Hindlimb muscle (tissue), 1 donor: ENCODE measurements around the gene MRGPRD. TPM values are rescaled to one million over a fixed set of nuclear protein-coding genes. Genes with fewer than 3 reads are reported as not detected.

Experiments
- DNase-seq: peaks from one replicate; pipeline ENCODE4 v3.0.0-alpha.2; 2013
- polyA plus RNA-seq: library from polyadenylated mRNA; unstranded; fragments of 120-200 nt; gene quantifications from one replicate; pipeline ENCODE4 v1.2.1, GENCODE V29; 2013; ENCODE audit not compliant: insufficient read length

The MRGPRD gene
- polyA plus RNA-seq, 1 donor = not detected

DNA sequence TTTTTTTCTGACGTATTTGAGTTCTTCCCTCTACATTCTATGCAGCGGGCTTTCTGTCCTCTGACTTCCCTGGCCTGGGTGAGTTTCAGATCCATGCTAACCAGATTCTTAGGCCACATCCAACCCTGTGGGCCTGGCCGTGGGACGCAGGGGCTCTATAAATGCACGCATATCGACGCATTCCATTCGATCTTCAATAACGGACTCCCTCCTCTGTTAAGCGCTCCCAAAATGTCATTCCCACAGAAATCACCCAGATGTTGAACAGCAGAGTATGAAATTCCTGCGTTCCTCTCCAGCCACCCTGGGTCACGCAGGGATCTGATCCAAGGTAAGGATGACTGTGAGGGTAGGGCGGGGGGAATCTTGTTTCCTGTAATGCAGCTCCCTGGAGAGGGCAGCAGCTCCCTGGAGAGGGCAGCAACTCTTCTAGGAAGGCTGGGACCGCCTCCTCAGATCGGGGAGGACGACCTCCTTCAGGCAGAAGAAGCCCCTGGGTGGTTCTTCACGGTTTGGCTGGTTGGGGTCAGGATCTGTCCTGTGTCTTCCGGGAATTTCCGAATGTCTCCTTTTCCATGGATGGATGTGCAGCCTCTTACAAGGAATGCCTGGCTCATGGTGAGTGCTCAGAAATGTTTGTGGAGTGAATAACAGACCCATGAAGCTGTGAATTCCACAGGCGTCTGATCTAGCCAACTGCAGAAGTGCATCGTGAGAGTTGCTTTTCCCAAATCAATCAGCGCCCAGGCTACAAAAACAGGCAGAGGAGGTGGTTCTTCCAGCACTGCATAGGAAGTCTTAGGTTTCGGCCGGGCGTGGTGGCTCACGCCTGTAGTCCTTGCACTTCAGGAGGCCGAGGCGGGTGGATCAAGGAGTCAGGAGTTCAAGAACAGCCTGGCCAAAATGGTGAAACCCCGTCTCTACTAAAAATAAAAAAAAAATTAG, 12.2 kb downstream of the MRGPRD start:
- DNase-seq = no peak

DNA sequence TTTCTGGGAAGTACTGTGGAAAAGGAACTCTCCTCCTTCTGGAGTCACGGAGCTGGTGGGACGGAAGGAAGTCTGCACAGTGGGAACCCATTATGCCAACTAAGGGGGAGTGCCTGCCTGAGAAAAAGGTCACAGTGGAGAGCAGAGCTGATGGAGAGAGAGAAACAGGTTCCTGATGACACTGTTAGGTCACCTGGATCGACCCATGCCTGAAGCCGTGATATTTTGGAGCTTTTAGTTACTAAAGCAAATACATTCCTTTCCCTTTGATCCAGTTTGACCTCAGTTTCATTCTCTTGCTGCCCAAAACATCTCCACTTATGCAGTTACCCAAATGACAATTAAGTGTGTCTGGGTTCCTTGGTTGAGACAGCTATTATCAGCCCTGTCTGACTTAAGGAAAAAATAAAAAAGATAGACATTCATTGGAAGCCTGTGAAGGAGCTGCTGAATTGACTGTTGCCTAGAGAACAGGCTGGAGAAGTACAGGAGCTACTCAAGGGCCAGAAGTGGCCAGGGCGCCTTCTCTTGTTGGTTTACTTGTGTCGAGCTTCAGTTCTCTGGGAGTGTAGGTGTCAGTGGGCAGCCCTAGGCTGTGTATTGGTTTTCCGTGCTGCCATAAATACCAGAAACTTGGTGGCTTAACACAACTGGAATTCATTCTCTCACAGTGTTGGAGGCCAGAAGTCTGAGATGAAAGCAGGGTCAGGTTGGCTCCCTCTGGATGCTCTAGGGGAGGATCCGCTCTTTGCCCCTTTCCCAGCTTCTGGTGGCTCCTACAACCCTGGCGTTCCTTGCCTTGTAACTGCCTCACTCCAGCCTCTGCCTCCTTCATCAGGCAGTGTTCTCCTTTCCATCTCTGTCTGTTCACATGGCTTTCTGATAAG, 13.6 kb downstream of the MRGPRD start:
- no peak for DNase-seq

DNA sequence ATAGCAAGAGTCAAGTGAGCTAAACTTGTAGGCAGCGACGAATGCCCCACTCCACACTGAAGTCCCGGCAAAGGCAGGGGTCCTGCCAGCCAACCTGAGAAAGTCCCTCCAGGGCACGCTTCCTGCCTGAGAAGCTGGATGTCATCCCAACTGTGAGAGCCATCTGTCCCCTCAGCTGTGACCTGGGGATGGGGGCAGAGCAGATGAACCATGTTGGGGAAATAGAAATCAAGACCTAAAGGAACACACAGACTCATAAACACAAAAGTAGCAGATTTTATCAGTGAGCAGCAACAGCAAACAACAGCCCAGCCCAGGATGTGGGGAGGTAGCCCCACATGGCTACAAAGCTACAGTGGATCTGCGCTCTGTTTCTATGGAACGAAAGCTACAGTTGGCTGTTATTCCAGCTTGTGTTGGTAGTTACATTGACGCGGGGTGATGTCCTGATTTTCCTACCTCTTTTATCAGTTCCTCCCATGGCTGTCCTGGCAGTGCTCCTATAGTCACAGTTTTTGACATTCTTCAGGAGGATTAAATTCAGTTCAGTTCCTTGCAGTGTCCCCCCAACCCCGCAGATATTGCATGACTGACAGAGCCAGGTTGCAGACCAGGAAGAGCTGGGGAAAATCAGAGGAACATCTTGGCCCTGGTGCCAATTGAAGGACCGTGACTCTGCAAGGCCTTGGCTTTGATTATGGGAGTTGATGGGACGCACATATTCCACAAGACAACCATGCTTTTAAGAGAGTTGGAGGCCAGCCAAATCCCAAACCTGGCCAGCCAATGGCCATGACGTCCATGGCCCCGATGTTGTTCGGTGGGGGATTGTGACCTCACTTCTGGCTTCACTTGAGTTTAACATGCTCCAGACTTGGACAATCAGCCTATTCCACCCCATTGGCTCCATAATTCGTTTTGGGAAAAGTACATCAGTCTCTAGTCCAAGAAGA, 14.6 kb downstream of the MRGPRD start:
- DNase-seq = peak; percentile 79

DNA sequence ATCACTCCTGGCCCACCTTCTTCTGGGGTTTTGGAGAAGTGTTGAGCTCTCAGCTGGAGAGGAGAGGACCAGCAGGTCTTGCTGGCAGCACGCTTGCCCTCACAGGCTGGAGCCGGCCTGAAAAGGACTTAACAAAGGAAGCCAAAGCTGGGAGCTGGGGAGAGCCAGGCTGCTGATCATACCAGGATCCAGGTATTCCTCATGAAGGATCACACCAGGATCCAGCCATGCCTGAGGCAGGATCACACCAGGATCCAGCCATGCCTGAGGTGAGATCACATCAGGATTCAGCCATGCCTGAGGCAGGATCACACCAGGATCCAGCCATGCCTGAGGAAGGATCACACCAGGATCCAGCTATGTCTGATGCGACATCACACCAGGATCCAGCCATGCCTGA, 17.0 kb downstream of the MRGPRD start:
- DNase-seq = no peak

DNA sequence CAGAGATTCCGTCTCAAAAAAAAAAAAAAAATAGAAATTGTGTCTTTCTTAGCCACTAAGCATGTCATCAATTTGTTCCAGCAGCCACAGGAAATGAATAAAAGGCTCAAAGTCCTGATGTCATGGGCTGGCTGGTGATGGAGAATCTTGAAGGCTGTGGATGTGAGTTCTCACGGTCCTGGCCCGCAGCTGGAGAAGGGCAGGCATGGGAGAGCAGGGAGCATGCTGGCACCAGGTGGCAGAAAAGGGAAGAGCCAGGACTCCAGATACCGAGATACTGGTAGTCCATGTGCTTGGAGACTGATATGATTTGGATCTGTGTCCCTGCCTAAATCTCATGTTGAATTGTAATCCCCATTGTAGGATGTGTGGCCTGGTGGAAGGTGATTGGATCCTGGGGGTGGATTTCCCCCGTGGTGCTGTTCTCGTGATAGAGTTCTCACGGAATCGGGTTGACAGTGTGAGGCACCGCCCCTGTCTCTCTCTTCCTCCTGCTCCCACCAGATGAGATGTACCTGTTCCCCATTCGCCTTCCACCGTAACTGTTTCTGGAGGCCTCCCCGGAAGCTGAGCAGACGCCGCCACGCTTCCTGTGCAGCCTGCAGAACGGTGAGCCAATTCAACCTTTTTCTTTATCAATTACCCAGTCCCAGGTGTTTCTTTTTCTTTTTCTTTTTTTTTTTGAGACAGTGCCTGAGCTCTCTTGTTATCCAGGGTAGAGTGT, 18.1 kb downstream of the MRGPRD start:
- DNase-seq = no peak

DNA sequence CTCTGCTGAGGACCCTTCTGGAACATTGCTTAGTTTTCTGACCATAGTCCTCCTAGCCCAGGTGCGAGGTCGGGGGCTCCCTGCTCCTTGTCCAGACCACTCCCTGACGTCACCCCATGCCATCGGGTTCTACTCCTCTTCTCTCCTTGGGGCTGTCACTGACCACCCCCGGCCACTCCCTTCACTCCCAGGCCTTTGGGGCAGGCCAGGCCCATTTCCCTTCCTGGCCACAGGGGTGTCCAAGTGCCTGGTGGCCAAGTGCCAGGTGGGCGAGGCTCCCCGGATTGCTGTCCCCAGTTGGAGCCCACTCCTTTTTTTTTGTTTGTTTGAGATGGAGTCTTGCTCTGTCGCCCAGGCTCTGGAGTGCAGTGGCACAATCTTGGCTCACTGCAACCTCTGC, 19.5 kb downstream of the MRGPRD start:
- no peak for DNase-seq

DNA sequence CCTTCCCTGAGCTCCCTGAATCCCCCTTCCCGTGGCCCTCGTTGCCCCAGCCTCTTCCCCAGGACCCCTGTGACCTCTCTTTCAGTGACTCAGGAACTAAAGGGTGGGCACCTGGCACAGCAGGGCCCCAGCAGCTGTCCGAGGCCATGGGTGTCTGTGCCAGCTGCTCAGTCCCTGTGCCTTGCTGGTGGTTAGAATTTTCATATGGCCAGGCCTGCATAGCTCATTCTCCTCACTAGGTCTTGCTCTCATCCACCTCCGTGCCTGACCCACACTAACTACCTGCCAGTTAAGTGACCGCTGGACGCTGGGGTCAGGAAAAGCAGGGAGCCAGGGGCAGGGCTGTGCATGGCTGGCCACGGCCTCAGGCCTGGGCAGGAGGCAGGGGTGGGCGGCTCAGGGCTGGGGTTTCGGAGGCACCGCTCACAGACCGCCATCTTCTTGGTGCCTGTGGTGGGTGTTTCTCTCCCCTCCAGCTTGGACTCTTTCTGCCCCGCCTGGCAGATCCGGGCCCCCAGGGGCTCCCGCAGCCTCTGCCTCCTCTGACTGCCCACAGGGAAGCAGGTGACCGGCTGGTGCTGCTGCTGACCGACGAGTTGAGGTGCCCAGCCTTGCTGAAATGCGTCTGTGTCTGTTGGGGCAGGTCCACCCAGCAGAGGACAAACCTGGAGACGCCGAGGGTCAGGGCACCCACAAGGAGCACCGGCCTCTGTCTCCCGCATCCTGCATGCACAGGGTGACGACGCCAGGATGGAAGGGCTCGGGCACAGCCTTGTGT, 20.3 kb downstream of the MRGPRD start:
- no peak for DNase-seq

DNA sequence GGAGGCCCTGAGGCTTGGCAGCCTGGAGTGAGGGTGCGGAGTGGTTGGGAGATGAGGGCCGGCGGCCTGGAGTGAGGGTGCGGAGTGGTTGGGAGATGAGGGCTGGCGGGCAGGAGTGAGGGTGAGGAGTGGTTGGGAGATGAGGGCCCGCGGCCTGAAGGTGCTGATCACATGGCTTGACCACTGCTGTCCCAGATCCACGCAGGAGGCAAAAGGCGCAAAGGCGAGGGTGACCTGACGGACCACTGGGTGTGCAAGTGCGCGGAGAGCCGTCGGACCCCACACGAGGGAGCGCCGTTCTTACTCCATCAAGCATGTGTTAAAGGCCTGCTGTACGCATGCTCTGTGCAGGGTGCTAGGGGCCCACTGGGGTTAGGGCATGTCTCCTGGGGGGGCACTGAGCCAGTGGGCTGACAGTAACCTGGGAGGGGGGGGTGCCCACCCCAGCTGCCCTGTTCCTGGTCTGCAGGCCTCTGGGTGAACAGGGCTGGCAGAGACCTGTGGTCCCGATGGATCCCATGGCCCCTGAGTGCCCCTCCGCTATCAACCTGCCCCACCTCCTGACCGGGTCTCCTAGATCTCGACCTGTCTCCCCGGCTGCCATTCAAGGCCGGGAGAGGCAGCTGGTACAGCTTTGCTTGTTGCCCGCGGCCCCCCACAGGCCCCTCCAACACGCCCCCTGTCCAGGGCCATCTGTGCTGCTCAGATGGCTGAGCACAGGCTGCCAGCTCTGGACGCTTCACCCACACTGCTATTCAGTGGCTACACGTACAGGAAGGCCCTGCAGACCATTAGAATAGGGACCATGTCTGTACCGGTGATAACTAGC, 21.1 kb downstream of the MRGPRD start:
- DNase-seq = no peak

DNA sequence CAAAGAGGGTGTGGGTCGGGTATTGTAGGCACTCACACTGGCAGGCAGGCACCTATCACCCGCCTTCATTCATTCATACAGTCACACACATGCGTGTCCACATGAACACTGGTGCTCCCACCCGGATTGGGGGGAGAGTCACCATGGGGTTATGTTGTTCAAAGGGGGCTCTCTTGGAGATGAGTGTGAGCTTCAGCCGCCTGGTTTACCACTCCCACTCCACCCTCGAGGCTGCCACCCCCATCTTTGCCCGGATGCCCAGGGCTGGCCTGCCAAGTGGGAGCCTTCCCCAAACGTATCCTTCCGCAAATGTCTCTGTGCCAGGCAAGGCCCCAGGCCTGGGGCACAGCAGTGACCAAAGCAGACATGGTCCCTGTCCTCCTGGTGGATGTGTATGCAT, 22.6 kb downstream of the MRGPRD start:
- DNase-seq = no peak

DNA sequence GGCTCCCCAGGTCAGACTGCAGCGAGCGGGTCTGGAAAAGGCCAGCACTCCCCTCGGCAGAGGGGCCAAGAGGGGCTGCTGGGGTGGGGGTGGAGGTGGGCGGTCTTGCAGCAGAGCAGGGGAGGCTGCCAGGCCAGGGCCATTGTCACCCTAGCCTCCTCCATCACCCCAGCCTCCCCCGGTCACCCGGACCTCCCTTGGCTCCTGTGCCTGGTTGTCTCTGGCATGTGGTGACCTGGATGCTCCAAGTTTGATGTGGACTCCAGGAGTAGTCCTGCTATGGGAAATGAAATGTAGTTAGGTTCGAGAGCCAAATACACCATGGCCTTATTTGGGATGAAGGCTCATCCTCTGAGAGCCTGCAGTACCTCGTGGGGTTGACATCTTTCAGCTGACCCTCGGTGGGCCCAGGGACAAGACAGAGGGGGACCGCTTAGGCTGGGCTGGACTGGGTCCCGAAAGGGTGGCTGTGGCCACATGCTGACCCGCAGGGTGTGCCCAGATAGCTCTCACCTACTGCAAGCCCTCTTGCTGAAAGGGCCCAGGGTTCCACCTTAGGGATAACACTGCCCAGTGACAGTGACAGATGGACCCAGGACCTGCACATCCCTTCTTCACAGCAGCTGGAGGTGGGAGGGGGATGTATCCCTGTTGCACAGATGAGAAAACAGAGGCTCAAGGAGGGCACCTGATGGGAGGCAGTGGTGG, 24.1 kb downstream of the MRGPRD start:
- no peak for DNase-seq

DNA sequence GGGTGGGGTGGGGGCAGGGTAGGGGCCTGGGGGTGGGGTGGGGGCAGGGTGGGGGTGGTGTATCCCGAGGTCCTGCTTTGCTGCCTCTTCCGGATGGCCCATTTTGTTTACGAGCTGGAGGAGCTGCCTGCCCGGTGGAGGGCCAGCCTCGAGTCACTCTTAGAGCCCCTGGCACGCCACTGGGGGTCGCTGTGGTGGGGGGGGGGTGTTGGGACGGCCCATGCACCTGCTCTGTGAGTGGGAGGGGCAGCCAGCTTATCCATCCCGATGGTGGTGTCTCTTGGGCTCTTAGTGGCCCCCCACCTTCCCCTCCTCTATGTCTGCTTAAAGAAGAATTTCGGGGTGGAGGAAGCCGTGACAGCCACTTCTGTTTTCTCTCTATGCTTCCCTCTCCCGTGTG, 24.6 kb downstream of the MRGPRD start:
- no peak for DNase-seq

DNA sequence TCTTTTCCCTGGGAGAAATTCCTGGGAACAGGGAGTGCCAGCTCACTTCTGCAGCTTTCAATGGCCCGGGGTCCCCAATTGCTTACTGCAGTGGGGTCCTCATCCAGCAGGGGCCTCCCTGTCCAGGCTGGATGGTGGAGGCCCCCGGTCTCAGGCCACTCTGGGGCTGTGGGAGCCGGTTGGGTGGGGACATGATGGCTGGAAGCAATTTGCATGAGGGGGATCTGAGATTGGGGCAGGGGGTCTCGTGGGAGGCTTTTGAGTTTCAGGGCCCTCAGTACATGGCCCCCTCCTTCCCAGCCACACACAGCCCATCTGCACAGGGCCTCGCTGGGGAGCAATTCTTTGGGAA, 25.2 kb downstream of the MRGPRD start:
- no peak for DNase-seq

DNA sequence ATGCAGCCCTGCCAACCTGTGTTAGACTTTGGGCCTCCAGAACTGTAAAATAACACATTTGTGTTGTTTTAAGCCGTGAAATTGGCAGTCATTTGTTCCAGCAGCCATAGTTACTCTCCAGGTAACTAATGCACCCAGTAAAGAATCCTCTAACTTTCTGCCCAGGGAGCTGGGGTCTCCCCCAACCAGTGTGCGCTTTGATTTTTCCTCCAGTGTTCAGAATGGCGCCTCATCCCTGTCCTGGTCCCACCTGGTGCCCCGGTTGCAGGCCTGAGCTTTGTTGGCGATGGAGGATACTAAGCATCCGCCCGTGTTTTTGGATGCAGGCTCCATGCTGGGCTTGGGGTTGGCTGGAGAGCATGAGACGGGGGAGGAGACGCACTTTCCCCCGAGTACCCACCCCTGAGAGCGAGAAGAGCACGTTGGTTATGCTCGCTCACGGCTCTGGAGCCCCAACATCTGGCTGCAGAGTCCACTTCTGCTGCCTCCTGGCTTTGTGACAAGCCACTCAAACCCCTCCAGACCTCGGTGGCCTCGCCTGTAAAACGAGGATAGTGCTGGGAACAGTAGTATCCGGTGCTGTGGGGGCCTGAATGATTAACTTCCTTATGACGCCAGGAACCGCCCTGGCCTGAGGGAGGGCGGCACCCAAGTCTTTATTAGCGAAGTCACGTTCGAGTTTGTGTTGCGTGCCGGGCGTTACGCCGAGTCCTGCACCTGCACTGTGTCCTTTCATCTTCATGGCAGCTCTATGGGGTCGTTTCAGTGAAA, 25.8 kb downstream of the MRGPRD start:
- DNase-seq = no peak

DNA sequence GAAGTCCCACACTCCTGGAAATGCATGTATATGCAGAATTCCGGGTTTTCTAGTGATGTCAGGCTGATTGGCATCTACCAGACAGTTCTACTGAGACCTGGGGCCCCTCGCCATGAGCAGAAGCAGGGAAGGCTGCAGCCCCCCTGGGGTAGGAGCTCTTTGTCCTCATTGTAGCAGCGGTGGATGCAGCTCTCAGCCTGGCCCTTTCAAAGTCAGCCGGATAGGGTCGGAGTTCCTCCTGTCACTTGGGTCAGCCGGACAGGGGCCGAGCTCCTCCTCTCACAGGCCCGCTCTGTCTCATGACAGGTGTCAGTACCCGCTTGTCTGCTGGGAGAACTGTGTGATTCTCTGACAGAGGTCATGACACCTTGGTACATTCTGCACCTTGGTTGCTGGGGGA, 30.0 kb downstream of the MRGPRD start:
- DNase-seq = no peak

DNA sequence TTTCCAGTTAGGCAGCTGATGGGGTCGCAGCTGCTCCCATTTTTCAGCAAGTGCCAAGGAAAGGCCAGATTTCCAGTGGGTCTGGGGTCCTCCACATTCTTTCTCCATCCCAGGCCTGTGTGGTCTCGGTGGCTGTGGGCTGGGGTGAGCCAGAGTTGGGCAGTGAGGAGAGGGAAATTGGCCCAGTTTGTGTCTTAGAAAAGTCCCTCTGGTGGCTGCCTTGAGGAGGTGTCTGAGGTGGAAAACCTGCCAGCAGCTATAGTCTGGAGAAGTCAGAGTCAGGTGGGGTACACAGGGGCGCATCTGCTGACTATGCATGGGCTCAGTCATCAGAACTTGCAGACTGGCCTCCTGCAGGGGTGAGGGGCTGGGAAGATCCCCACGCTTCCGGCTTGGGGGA, 30.5 kb downstream of the MRGPRD start:
- DNase-seq = no peak

DNA sequence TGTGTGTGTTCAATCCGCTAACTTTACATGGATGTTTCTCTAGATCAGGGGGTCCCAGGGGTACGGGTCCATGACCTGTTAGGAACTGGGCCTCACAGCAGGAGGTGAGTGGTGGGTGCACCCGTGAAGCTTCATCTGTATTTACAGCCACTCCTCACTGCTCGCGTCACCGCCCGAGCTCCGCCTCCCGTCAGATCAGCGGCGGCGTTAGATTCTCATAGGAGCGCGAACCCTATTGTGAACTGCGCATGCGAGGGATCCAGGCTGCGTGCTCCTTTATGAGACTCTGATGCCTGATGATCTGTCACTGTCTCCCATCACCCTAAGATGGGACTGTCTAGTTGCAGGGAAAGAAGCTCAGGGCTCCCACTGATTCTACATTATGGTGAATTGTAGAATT, 31.9 kb downstream of the MRGPRD start:
- no peak for DNase-seq

DNA sequence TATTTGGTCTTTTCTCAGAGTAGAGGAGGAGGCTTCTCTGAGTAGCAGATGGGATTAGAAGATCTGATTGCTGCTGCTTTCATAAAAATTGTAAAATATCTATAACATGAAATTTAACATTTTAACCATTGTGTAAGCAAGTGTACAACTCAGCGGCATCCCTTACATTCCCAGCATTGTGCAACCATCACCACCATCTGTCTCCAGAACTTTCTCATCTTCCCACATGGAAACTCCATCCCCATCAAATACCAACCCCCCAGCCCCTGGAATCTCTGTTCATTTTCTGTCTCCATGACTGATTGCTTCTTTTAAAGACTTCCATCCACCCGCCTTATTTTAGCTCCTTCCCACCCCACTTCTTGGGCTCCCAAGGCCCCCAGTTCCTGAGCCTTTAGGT, 32.3 kb downstream of the MRGPRD start:
- no peak for DNase-seq

DNA sequence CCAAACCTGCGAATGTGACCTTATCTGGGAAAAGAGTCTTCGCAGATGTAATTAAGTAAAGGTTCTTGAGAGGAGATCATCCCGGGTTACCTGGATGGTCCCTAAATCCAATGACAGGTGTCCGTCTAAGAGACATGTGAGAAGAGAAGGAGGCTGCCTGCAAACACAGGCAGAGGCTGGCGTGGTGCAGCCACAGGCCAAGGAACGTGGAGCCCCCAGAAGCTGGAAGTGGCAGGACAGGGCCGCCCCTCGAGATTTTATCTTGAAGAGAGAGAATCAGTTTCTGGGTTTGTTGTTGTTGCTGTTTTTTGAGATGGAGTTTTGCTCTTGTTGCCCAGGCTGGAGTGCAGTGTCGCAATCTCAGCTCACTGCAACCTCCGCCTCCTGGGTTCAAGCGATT, 33.6 kb downstream of the MRGPRD start:
- no peak for DNase-seq
